IMR-90 (cell line): ENCODE results near the gene SMIM29.

ENCODE experiments used
- CTCF ChIP-seq: conservative IDR thresholded peaks from 2 replicates; pipeline ENCODE4 v1.5.1; 2012; ENCODE audit warnings: mild to moderate bottlenecking, low read depth, low read length, improper control_type of control experiment
- MAZ ChIP-seq: IDR thresholded peaks from 2 replicates; pipeline ENCODE4 v1.6.1; 2012; ENCODE audit warnings: low read depth, mild to moderate bottlenecking, low read length, improper control_type of control experiment, moderate library complexity, borderline replicate concordance
- POLR2A ChIP-seq: IDR thresholded peaks from 2 replicates; pipeline ENCODE4 v1.6.1; 2012; ENCODE audit warnings: mild to moderate bottlenecking, low read depth, low read length
- RFX5 ChIP-seq: IDR thresholded peaks from 2 replicates; pipeline ENCODE4 v1.8.0; 2012; ENCODE audit warnings: low read depth, mild to moderate bottlenecking, low read length, moderate library complexity
- SMC3 ChIP-seq: fragments of 150-350 bp; IDR thresholded peaks from 2 replicates; pipeline ENCODE4 v1.6.1; 2016; ENCODE audit warnings: low read depth, mild to moderate bottlenecking, antibody characterized with exemption, low read length, moderate library complexity

GRCh38 chr6:34234667-34235306, 14.0 kb downstream of the SMIM29 start:
- TF ChIP-seq CTCF = no peak
- TF ChIP-seq SMC3 = no peak
- TF ChIP-seq POLR2A = no peak
- TF ChIP-seq MAZ = no peak
- no peak for TF ChIP-seq RFX5
